Stimulated activated CD4-positive, alpha-beta T cell treated with anti-CD3 and anti-CD28 coated beads, Interleukin-4, amount 100 ng/mL, for 48 hours (primary cell): ENCODE results near the gene MGLL.
A peak's percentile ranks its signal among the peaks of the same experiment; 100 is the strongest.

Experiments
- DNase-seq, 2 donors: peaks; one replicate each; pipeline ENCODE4 v3.0.0-alpha.2; 2020; ENCODE audit warnings: low read depth in 2 of 2

The MGLL gene

GRCh38 chr3:127835993-127836882 is 13.9 kb upstream of the MGLL start:
- DNase-seq = no peak

DNA sequence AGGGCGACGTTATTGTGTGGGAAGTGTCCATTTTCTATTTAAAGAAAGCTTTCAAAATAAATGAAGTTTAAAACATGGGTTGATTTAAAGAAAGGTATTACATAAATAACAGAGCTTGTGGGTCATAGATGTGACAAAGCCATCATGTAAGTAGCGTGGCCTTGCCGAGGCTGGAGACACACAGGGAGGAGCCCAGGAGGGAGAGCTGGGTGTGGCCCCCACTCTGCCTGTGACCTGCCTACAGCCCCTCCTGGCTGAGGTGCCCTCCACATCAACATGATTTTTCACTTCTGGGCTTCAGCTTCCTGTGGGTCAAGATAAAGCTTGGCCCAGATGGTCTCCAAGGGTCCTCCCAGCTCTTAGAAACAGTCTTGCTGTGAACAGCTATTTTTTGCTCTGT is 12.5 kb upstream of the MGLL start:
- DNase-seq = no peak

- no peak for DNase-seq
Observed at GRCh38 chr3:127833281-127834032, 11.1 kb upstream of the MGLL start.

DNA sequence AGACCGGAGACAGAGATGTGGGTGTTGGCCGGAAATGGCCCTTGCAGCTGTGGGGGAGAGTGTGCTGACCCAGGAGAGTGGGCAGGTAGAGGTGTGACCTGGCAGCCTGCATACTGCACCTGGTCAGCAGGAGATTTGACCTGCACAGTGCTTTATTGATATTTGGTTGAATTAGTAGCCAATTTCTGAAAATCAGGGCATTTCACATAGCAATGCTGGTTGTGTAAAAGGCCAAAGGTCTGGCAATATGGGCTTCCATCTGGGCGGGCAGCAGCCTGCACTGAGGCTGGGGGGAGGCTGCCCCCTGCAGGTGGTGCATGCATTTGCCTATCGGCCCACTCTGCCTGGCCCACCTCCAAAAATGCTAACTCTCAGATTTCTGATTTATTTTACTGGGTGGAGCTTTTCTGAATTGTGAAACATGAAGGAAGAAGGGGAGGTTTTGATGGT is 9.4 kb upstream of the MGLL start:
- peak in 1 of 2 donors; percentile 29 for DNase-seq

DNA sequence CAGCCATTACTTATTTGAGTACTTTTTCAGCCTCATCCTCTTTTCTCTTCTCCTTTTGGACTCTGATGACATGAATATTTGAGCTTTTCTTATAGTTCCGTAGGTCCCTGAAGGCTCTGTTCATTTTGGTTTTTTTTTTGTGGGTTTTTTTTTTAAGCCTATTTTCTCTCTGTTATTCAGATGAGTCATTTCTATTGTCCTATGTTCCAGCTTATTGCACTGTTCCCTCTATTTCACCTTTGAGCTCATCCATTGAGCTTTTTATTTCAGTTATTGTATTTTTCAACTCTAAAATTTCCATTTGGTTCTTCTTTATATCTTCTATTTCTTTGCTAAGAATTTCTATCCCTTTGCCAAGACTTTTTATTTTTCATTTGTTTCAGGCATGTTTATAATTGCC is 7.2 kb upstream of the MGLL start:
- DNase-seq = no peak

GRCh38 chr3:127827808-127828207 is 5.5 kb upstream of the MGLL start:
- no peak for DNase-seq

DNA sequence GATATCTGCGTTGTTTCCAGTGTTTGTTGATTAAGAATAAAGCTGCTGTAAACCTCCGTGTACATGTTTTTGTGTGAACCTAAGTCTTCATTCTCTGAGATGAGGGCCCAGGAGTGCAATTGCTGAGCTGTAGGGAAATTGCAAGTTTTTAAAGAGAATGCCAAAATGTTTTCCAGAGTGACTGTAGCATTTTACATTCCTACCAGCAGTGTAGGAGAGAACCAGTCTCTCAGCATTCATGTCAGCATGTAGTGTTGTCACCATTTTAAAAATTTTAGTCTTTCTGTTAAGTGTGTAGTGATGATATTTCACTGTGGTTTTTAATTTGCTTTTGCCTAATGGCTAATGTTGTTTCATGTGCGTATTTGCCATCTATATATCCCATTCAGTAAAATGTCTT is 3.4 kb upstream of the MGLL start:
- DNase-seq = no peak

- DNase-seq = no peak
Observed at GRCh38 chr3:127824151-127824825, 2.0 kb upstream of the MGLL start.

GRCh38 chr3:127823426-127823857 is 1.1 kb upstream of the MGLL start:
- no peak for DNase-seq

GRCh38 chr3:127822682-127823425 is 539 bp upstream of the MGLL start:
- no peak for DNase-seq

GRCh38 chr3:127821394-127821793 is 921 bp downstream of the MGLL start:
- no peak for DNase-seq

- DNase-seq = no peak
Observed at GRCh38 chr3:127820826-127821313, 1.4 kb downstream of the MGLL start.

- no peak for DNase-seq
Observed at GRCh38 chr3:127820221-127820825, 2.0 kb downstream of the MGLL start.

DNA sequence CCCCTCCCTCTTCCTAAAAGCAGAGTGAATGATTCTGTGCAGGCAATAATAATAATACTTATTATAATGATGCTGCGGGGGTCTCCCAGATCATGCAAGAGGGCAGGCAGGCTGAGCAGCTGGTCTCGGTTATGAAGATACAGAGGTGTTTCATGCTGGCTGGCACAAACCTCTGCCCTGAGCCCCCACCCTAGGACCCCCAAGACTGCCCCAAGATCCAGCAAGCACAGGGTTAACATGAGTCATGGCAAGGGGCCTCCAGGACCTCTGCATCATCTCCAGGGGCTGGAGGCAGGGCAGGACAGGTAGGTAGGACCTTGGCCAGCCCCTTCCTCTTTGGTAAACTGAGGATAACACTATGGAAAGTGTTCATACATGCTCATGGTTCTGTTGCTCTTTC is 2.7 kb downstream of the MGLL start:
- DNase-seq = no peak

GRCh38 chr3:127819086-127819485 is 3.2 kb downstream of the MGLL start:
- DNase-seq = no peak

DNA sequence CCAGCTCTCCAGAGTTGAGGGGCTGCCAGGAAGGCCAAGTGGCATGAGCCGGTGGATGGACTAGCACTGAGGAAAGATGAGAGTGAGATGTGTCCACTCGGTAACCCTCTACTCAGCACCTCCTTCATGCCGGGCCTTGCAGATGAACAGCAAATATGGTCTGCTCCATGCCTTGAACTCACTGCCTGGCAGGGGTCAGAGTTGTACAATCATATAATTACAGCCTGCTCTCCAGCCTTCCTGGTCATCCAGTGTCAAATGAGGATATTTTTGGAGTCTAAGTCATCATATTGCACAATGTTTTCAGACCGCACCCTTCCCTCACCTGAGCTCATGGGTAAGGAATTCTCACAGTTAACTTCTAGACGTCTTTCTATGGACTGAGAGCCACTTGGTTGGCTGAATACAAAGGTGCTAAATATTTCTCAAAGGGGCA is 4.9 kb downstream of the MGLL start:
- DNase-seq = no peak

- DNase-seq = no peak
Observed at GRCh38 chr3:127816783-127817405, 5.4 kb downstream of the MGLL start.

- DNase-seq = no peak
Observed at GRCh38 chr3:127815641-127816605, 6.4 kb downstream of the MGLL start.

DNA sequence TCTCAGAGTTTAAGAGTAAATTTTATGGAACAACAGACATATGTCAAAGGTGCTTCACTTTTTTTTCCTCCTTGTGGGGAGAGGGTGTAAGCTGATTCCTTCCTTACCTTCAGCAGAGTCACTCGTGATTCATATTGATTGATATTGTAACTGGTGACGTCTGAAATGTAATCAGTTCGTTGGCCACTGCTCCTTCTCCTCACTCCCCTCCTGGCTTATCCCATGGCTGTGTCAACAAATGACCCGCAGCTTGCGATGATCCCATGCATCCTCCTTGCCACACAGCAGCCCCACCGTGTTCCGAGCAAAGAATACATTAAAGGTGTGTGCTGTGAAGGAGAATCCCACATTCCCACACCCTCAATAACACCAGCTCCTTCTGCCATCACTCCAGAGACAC is 7.3 kb downstream of the MGLL start:
- no peak for DNase-seq
